KOPT-K1 (cell line): ENCODE measurements around the gene PPFIA2.

Source experiments
- H3K27ac ChIP-seq: fragments of 200-600 bp; sonication (generic); 2 replicates; pipeline ENCODE4 v1.5.1; 2016; ENCODE audit warnings: antibody characterized with exemption, mild to moderate bottlenecking, low read depth, low read length; ENCODE audit not compliant: poor library complexity, severe bottlenecking
- H3K36me3 ChIP-seq: fragments of 200-600 bp; sonication (generic); 2 replicates; pipeline ENCODE4 v1.5.1; 2017; ENCODE audit warnings: antibody characterized with exemption, mild to moderate bottlenecking, low read length, moderate library complexity; ENCODE audit not compliant: insufficient read depth
- H3K9me3 ChIP-seq: fragments of 200-600 bp; sonication (generic); 2 replicates; pipeline ENCODE4 v1.5.1; 2017; ENCODE audit warnings: antibody characterized with exemption, low read length, mild to moderate bottlenecking; ENCODE audit not compliant: insufficient read depth, poor library complexity, severe bottlenecking

The PPFIA2 gene

DNA sequence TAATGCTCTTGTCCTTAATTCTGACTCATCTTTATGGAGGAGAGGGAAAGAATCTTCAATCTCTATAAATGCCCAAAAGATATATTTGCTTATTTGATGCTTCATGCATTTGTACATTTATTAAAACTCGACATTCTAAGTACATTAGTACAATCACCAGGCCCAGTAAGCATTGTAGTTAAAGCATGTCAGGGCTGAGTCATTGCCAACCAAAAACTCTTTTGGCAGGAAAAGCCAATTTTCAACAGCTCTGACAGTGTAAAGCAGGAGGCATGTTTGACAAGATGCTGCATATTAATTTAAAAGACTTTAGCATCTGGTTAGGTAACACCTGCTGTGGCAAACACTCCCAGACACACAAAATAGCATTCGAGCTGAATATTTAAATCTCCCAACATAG, 290.9 kb downstream of the PPFIA2 start:
- Histone ChIP-seq H3K9me3 (no peaks in the 10 kb centered on the region), H3K36me3 (no peaks in the 10 kb centered on the region), H3K27ac (no peak overlapping the region)

DNA sequence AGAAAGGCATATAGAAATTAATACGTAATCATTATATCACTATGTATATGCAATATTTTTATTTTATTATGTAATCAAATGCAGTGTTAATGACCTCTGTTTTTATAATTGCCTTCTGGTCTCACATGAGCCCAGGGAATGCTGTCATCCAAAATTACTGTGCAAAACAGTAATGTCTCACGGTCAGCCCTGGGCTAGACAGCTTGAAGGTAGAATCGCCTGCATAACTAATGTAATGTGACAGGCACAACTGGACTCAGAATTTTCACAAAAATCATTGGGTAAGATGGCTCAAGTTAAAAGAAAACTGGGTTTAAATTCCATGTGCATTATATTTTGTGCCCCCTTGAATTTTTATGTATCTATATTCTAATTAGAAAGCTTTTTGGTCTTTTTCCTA, 293.3 kb downstream of the PPFIA2 start:
- Histone ChIP-seq H3K36me3 (no peaks in the 10 kb centered on the region), H3K27ac (no peak overlapping the region)

DNA sequence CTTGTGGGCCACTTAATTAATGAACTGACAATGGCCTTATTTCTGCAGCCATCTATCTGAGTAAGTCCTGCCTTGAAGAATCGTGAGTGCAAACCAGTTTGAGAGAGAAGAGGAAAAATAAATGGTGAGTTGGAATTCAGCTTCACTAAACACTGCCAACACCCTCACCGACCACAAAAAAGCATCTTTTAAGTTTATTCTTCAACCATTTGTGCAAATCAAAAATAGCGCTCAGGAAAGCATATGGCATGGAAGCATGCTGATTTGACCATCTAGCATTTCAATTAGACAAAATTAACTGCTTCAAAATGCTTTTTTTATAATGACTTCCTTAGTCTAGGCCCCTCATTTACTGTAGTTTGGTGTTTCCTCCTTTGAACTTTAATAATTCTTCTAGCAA, 294.0 kb downstream of the PPFIA2 start:
- Histone ChIP-seq H3K27ac (no peak overlapping the region), H3K9me3 (no peaks in the 10 kb centered on the region), H3K36me3 (no peaks in the 10 kb centered on the region)

More for the DNA sequence above, 293.3 kb downstream of the PPFIA2 start:
- no peaks in the 10 kb centered on the region for H3K9me3 ChIP-seq

DNA sequence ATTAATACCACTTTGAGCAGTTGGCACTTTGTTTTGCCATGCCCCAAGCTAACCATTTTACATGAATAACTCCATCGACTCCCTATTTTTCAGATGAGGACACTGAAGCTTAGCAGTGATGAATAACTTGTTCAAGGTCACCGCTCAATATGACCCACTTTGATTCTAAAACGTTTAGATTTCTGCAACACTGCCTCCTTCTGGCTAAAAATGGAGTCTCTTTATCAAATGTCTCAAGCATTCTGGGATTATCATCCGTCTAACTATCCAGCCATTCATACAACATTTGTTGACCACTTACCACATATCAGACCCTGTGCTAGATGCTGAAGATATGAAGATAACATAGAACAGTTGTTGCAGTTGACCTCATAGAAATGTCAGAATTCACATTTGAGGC, 298.0 kb downstream of the PPFIA2 start:
- H3K9me3 ChIP-seq, result no peaks in the 10 kb centered on the region
- no peak overlapping the region for H3K27ac ChIP-seq
- H3K36me3 ChIP-seq, result no peaks in the 10 kb centered on the region

DNA sequence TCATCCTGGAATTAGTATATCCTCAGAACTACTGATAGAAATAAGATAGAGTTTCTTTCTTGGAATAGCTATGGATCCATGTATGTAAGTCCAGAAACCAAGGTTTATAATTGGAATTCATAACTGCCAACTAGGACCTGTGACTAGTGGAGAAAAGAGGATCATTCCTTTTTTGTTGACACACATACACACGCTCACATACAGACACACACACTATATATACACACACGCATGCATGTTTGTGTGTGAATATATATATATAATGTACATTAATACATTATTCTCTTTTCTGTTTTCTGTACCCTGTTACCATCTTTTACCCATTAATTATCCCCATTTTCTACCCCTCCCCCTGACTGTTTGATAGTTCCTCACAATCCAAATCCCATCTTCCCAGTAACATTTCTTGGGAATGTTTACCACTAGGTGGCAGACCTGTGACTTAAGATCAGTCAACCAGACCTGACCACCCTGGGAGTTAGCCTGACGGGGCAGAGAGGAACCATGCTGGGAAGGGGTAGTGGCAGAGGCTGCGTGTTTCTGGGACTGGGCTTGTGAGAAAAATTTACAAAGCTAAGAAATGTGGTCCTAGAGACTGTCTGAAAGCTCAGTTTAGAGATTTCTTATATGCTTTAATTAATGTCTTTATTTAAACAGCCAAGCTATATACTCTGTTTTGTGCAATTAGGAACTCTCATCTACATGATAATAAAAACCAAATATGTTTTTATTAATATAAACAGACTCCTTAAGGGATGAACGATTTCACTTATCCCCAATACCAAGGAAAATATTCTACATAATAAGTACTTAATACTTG, 308.0 kb downstream of the PPFIA2 start:
- Histone ChIP-seq H3K27ac (no peak overlapping the region), H3K36me3 (no peaks in the 10 kb centered on the region), H3K9me3 (no peaks in the 10 kb centered on the region)

DNA sequence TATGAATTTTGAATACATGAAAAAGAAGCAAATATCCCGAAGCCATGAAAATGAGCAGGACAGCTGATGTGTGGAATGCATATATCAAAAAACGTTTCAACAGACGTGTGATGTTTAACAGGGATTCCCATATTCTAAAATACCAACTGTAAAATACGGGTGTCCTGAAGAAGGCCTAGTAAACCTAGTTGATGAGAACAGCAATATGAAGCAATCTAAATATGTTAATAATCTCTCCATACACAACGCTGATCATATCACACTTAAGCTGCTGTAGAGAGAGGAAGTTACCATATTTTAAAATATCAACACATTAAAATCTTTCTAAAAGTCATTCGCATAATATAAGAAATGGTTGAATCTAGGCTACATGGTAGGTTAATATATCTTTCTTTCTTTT, 317.5 kb downstream of the PPFIA2 start:
- Histone ChIP-seq H3K9me3 (no peaks in the 10 kb centered on the region), H3K27ac (no peak overlapping the region), H3K36me3 (no peaks in the 10 kb centered on the region)

DNA sequence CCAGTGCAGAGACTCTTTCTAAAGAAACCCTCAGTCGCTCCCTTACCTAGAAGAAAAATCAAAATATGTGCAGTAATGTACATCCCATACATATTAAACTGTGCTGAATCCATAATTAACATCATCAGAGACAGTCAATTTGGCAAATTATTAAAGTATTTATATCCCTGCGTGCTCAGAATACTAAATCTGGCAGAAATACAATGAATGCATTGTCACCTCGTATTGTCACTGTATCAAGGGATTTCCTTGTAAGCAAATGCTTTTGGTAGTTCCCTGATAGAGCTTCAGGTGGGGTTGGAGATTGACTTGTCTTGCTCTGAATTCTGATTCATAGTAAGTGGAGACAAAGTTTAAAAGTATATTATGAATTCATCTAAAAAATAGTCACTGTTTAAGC, 319.1 kb downstream of the PPFIA2 start:
- no peaks in the 10 kb centered on the region for H3K9me3 ChIP-seq
- no peaks in the 10 kb centered on the region for H3K36me3 ChIP-seq
- H3K27ac ChIP-seq, result no peak overlapping the region

DNA sequence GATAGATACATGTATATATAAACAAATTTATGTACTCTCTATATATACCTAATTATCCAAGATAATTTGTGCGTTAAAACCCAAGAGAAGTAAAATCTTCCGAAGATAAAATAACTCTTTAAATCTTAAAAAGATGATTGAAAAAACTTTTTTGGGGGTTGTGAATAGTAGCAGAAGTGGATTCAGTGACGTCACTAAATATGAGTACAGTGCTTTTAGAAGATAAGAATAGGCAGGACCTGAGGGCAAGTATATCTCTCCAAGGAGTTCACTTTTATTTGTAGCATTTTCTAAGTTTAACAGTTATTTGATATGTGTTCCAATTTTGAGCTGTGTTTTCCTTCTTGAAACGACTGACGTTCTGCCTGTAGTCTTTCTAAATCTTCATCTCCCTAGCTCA, 319.8 kb downstream of the PPFIA2 start:
- H3K36me3 ChIP-seq, result no peaks in the 10 kb centered on the region
- no peaks in the 10 kb centered on the region for H3K9me3 ChIP-seq
- H3K27ac ChIP-seq, result no peak overlapping the region

DNA sequence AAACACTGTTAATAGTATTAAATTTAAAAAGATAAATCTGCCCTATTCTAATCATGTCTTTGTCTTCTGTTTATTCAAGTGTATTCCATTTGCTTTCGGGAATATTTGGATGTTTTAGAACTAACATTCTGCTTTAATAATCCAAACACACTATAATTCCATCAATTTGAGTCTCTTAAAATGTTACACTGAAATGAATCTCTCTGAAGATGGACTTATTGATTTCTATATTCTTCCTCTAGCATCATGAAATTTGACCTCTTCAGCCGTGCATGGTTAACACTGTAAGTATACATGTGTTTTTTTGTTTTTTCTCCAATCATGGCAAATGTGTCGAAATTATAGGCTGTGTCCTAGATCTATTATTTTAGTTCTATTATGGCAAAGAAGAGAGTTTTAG, 342.1 kb downstream of the PPFIA2 start:
- H3K36me3 ChIP-seq, result no peaks in the 10 kb centered on the region
- no peak overlapping the region for H3K27ac ChIP-seq
- no peaks in the 10 kb centered on the region for H3K9me3 ChIP-seq

DNA sequence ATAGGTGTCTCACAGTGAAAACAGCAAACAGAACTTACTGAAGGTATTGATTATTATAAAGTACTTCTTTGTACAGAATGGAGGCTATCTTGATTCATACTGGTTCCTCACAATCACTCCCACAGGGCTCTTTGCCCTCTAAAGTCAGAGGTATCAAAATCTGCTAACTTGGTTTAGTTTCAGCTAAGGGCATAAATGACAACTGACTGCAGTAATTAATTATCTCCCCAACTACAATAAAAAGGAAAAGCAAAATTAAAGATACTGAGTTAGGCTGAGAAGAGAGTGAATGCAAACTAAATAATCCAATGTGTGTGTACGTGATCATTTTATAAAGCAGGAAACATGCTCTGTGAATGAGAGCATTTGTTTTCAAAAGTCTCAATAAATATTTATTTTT, 342.6 kb downstream of the PPFIA2 start:
- Histone ChIP-seq H3K36me3 (no peaks in the 10 kb centered on the region), H3K9me3 (no peaks in the 10 kb centered on the region), H3K27ac (no peak overlapping the region)

DNA sequence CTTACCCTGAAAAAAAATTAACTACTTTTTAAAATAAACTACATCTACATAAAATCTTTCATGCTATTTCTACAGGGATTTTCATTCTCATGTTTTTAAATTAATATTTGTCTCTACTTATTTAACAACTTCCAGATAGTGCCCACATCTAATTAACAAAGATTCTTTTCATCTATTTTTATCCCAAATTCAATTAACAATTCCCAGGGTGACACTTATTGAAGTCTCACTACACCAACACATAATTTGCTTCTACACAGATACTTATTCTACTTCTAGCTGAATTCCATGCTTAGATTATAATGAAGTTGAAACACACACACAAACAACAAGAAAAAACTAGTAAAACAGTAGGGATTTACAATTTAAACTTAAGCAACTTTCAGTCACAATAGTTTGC, 344.7 kb downstream of the PPFIA2 start:
- no peak overlapping the region for H3K27ac ChIP-seq
- H3K9me3 ChIP-seq, result no peaks in the 10 kb centered on the region
- H3K36me3 ChIP-seq, result no peaks in the 10 kb centered on the region

DNA sequence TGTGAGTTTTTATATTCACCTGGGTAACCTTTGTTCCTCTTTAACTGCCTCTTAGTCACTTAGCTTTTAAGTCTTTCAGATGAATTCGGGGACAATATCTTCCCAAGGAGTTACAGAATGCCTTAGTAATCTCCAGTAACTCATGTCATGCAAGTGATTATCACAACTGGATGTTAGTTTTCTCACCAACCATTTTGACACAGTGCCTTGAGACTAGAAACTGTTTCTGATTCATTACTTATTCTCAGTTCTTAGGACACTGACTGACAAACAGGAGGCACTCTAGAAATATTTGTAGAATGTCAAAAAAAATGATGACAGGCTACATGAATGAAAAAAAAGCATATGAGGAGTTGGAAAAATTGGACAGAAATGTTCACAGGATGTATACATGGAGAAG, 346.2 kb downstream of the PPFIA2 start:
- Histone ChIP-seq H3K9me3 (no peaks in the 10 kb centered on the region), H3K27ac (no peak overlapping the region), H3K36me3 (no peaks in the 10 kb centered on the region)

DNA sequence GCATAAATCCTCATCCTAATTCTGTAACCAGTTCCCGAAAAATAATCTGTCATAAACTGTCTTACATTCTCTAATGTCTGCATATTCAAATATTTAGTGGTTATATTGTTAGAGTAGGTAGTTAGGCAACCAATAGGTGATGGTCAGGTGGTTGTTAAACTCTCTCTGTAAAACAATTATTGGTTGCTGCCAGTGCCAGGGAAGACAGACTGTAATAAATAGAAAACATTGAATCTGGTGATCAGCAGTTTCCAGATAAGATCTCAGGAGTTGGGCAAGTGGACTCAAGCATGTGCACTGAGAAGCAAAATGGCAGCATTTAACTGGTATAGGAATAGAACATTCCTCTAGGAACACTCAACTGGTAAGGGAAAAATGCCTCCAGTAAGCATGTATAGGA, 355.8 kb downstream of the PPFIA2 start:
- Histone ChIP-seq H3K27ac (no peak overlapping the region), H3K36me3 (no peaks in the 10 kb centered on the region), H3K9me3 (no peaks in the 10 kb centered on the region)

DNA sequence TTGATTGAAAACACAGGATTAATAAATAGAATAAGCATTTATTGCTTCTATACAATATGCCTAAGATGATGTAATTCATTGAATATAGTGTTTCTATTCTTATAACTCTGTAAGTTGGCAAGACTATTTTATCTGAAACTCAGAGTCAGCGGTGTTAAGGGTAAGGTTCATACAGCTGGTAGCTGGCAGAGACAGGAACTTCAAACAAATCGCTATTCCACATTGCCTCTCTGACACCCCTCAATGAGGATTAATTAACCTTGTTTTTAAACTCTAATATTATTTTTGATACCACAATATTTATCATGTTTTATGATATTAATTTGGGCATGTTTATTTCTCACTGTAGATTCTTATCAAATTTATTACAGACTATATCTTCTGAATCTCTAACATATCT, 357.9 kb downstream of the PPFIA2 start:
- Histone ChIP-seq H3K27ac (no peak overlapping the region), H3K36me3 (no peaks in the 10 kb centered on the region), H3K9me3 (no peaks in the 10 kb centered on the region)

DNA sequence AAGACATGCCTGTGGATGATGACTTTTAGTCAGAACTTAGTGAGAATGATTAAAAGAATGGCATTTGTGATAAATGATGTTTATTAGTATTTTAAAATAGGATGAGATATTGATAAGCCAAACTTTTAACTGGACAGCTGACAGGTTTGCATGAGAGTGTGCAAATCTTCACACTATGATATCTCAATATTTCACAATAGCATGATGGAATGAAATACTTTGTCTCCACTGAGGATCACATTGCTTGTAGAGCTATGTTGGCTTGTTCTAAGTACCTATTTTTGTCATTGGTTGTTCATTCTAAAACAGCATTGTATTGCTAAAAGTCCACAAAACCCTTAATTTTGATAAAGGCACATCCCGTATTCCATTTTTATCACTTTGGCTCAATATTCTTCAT, 359.1 kb downstream of the PPFIA2 start:
- no peaks in the 10 kb centered on the region for H3K36me3 ChIP-seq
- no peak overlapping the region for H3K27ac ChIP-seq
- H3K9me3 ChIP-seq, result no peaks in the 10 kb centered on the region

DNA sequence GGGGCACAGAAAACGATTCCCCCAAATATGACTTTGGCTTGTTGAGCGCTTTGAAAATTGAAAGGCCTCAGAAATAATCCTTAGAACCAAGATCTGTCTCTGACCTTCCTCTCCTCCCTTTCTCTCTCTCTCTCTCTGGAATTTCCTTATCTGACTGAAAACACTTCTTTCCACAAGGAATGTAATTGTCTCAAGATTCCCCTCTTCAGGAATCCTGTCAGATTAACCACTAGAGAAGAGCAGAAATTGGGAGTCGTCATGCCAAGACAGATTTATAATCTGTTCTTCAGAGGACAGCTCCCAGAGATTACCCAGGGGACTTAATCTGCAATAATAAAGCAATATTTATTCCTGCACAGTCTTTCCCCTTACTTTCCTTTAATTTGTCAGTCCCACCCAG, 363.7 kb downstream of the PPFIA2 start:
- Histone ChIP-seq H3K27ac (no peak overlapping the region), H3K36me3 (no peaks in the 10 kb centered on the region), H3K9me3 (no peaks in the 10 kb centered on the region)
